GM23248 (cell line): ENCODE measurements around the gene NPY.

ENCODE experiments used
- EZH2 ChIP-seq: fragments of 200-600 bp; sonication (generic); IDR thresholded peaks from 2 replicates; pipeline ENCODE4 v1.6.1; 2018; ENCODE audit warnings: antibody characterized with exemption, mild to moderate bottlenecking; ENCODE audit not compliant: insufficient read depth, poor library complexity, severe bottlenecking
- EZH2phosphoT487 ChIP-seq: fragments of 200-600 bp; sonication (generic); IDR thresholded peaks from 2 replicates; pipeline ENCODE4 v1.6.1; 2018; ENCODE audit warnings: antibody characterized with exemption, moderate library complexity, mild to moderate bottlenecking, low read depth; ENCODE audit not compliant: insufficient read depth

- TF ChIP-seq EZH2 (no peak), EZH2phosphoT487 (no peak)
Observed at GRCh38 chr7:24323961-24324480, 40.0 kb downstream of the NPY start.
